Nephron progenitor cell (in vitro differentiated cells): ENCODE measurements around the gene NOTCH3.

Experiments used
- DNase-seq: peaks from one replicate; pipeline ENCODE4 v3.0.0; 2021
- H3K27ac Mint-ChIP-seq: 2 replicates; pipeline ENCODE4 v1.8.0; 2021; ENCODE audit warnings: mild to moderate bottlenecking, moderate library complexity, mixed read lengths
- H3K27me3 Mint-ChIP-seq: 2 replicates; pipeline ENCODE4 v1.8.0; 2021; ENCODE audit warnings: mild to moderate bottlenecking, low read depth, mixed read lengths; ENCODE audit not compliant: poor library complexity
- H3K36me3 Mint-ChIP-seq: 2 replicates; pipeline ENCODE4 v1.8.0; 2021; ENCODE audit warnings: low read depth, mixed read lengths
- H3K4me1 Mint-ChIP-seq: 2 replicates; pipeline ENCODE4 v1.8.0; 2021; ENCODE audit warnings: mixed read lengths
- H3K4me3 Mint-ChIP-seq: 2 replicates; pipeline ENCODE4 v1.8.0; 2021; ENCODE audit warnings: mild to moderate bottlenecking, moderate library complexity, mixed read lengths
- H3K9me3 Mint-ChIP-seq: 2 replicates; pipeline ENCODE4 v1.8.0; 2021; ENCODE audit warnings: mild to moderate bottlenecking, moderate library complexity, mixed read lengths
- TF ChIP-seq, protein P1 (sequence below): fragments of 200-600 bp; sonication (generic); IDR thresholded peaks from 2 replicates; pipeline ENCODE4 v1.5.0; 2021; ENCODE audit warnings: antibody characterized with exemption

The NOTCH3 gene

DNA sequence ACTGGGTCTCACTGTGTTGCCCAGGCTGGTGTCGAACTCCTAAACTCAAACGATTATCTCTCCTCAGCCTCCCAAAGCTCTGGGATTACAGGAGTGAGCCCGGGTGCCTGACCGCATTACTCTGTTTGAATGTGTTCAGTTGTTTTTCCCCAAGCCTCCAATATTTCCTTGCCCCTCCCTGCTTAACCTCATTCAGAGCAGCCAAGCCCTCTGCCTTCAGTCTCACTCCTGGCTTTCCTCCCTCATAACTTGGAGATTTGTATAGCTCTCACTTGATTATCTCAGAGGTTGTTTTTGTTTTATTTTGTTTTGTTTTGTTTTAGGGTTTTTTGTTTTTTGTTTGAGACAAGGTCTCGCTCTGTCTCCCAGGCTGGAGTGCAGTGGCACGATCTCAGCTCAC lies 20.0 kb upstream of the NOTCH3 start:
- peak overlapping the region; percentile 56 for H3K27ac Mint-ChIP-seq

DNA sequence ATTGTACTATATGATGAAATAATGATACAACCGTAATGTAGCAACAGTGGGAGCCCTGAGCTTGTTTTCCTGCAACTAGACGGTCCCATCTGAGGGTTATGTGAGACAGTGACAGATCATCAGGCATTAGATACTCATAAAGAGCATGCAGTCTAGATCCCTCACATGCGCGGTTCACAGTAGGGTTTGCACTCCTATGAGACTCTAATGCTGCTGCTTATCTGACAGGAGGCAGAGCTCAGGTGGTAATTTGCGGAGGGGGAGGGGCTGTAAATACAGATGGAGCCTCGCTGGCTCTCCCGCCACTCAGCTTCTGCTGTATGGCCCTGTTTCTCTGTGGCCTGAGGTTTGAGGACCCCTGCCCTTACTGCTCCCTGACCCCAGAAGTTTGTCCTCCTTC lies 17.7 kb upstream of the NOTCH3 start:
- TF ChIP-seq, protein P1, sequence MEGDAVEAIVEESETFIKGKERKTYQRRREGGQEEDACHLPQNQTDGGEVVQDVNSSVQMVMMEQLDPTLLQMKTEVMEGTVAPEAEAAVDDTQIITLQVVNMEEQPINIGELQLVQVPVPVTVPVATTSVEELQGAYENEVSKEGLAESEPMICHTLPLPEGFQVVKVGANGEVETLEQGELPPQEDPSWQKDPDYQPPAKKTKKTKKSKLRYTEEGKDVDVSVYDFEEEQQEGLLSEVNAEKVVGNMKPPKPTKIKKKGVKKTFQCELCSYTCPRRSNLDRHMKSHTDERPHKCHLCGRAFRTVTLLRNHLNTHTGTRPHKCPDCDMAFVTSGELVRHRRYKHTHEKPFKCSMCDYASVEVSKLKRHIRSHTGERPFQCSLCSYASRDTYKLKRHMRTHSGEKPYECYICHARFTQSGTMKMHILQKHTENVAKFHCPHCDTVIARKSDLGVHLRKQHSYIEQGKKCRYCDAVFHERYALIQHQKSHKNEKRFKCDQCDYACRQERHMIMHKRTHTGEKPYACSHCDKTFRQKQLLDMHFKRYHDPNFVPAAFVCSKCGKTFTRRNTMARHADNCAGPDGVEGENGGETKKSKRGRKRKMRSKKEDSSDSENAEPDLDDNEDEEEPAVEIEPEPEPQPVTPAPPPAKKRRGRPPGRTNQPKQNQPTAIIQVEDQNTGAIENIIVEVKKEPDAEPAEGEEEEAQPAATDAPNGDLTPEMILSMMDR = no peak
- no peak for DNase-seq
- H3K27me3 Mint-ChIP-seq = peaks cover 6% of the 10 kb centered on the region
- H3K36me3 Mint-ChIP-seq = no peaks in the 10 kb centered on the region
- peak overlapping the region; percentile 29 for H3K27ac Mint-ChIP-seq
- H3K4me1 Mint-ChIP-seq = peaks cover 48% of the 10 kb centered on the region
- no peaks in the 10 kb centered on the region for H3K9me3 Mint-ChIP-seq
- H3K4me3 Mint-ChIP-seq = no peak overlapping the region

More for the DNA sequence above, 20.0 kb upstream of the NOTCH3 start:
- Mint-ChIP-seq H3K36me3 (no peaks in the 10 kb centered on the region), H3K4me1 (peaks cover 46% of the 10 kb centered on the region), H3K9me3 (no peaks in the 10 kb centered on the region), H3K27me3 (peaks cover 6% of the 10 kb centered on the region), H3K4me3 (no peak overlapping the region)
- no peak for DNase-seq
- TF ChIP-seq, protein P1 = no peak

DNA sequence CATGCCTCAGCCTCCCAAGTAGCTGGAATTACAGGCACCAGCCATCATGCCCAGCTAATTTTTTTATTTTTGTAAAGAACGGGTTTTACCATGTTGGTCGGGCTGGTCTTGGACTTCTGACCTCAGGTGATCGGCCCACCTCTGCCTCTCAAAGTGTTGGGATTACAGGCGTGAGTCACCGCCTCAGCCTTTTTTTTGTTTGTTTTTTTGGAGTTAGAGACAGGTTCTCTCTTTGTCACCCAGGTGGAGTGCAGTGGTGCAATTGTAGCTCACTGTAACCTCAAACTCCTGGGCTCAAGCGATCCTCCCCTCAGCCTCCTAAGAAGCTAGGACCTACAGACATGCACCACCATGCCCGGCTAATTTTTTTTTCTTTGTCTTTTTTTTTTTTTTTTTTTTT lies 15.6 kb upstream of the NOTCH3 start:
- no peak for DNase-seq
- H3K27ac Mint-ChIP-seq = no peak overlapping the region
- H3K4me1 Mint-ChIP-seq = peaks cover 40% of the 10 kb centered on the region
- H3K9me3 Mint-ChIP-seq = no peaks in the 10 kb centered on the region
- no peak overlapping the region for H3K4me3 Mint-ChIP-seq
- TF ChIP-seq, protein P1 = no peak
- peaks cover 9% of the 10 kb centered on the region for H3K27me3 Mint-ChIP-seq
- no peaks in the 10 kb centered on the region for H3K36me3 Mint-ChIP-seq

DNA sequence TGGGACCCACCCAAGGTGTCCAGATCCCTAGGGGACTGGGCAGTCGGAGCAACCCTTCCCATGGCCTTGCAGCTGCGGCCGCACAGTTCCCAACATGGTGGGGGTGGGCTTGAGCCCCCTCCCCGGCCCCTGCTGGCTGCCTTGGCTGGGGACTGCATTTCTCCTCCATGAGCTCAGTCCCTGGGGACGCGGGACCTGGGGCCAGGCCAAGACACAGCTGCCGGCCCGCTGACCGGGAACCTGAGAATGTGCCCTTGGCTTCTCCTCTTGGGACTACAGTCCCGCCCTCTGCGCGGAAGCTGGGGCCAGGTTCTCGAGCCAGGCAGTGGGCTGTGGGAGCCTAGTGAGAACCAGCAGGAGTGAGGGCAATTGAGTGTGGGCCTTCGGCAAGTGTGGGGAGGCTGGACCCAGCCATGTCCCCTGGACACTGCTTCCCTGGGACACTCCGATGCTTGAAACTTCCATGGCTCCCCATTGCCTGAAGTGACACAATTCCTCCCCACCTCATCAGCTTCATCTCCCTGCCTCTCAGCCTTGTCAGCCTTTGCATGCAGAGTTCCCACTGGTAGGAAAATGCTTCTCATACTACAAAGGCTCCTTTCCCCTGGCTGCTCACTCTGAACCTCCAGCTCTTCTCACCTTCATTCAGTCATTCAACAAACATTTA lies 13.1 kb upstream of the NOTCH3 start:
- no peaks in the 10 kb centered on the region for H3K36me3 Mint-ChIP-seq
- H3K4me3 Mint-ChIP-seq = no peak overlapping the region
- TF ChIP-seq, protein P1 = no peak
- H3K9me3 Mint-ChIP-seq = no peaks in the 10 kb centered on the region
- H3K27me3 Mint-ChIP-seq = peaks cover 13% of the 10 kb centered on the region
- peak; percentile 46 for DNase-seq
- no peak overlapping the region for H3K27ac Mint-ChIP-seq
- peaks cover 39% of the 10 kb centered on the region for H3K4me1 Mint-ChIP-seq

DNA sequence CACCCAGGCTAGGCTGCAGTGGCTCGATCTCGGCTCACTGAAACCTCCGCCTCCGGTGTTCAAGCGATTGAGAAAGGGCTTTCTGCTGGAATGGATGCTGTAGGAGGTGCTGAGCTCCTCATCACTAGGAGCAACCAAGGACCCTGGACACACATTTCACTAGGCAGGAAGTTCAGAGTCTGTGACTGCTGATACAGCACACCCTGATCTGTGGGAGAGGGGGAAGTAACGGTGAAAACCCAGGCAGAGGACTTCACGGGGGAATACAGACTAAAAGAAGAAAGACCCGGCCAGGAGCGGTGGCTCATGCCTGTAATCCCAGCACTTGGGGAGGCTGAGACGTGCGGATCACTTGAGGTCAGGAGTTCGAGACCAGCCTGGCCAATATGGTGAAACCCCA lies 11.9 kb upstream of the NOTCH3 start:
- H3K4me3 Mint-ChIP-seq = no peak overlapping the region
- TF ChIP-seq, protein P1 = no peak
- peaks cover 13% of the 10 kb centered on the region for H3K27me3 Mint-ChIP-seq
- H3K4me1 Mint-ChIP-seq = peaks cover 34% of the 10 kb centered on the region
- DNase-seq = no peak
- no peaks in the 10 kb centered on the region for H3K36me3 Mint-ChIP-seq
- H3K9me3 Mint-ChIP-seq = no peaks in the 10 kb centered on the region
- no peak overlapping the region for H3K27ac Mint-ChIP-seq

DNA sequence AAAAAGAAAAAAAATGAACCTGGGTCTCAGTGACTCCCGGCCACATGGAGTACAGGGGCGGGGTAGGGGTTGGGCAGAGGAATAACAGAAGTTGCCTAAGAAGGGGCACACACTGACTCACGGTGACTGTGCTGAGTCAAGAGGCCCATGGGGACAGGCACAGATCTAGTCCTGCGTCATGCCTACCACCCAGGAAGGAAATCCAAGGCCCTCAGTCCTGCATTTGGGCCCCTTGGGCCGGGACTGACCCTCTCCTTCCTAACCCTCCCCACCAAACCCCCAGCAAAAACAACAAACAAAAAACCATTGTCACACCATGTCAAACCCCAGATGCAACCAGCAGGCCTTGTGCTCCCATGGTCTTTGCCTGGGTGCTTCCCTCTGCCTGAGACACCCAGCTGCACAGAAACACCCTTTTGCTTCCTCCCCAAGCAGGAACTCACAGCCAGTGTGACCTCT lies 9.6 kb upstream of the NOTCH3 start:
- Mint-ChIP-seq H3K4me3 (no peak overlapping the region), H3K27me3 (peaks cover 9% of the 10 kb centered on the region), H3K4me1 (peaks cover 28% of the 10 kb centered on the region), H3K36me3 (peaks cover 3% of the 10 kb centered on the region), H3K27ac (peak overlapping the region; percentile 74), H3K9me3 (peaks cover 5% of the 10 kb centered on the region)
- TF ChIP-seq, protein P1 = no peak
- no peak for DNase-seq
